ENCODE data around the gene CARS2.
"Not testable (repeated sequence)": the region's sequence is repeated elsewhere in the genome, so short reads cannot be mapped to it uniquely, and the experiment has no call there.

CARS2 gene

GRCh38 chr13:110698689-110699088 lies 7.2 kb downstream of the CARS2 start:
- TF ChIP-seq CTCF (IDR thresholded peaks at IDR 0.05) (no peak), ZFX (IDR thresholded peaks at IDR 0.05; ENCODE audit: borderline replicate concordance) (no peak)
- H3K27ac ChIP-seq, result no peak overlapping the region

- no peak for TF ChIP-seq CTCF (IDR thresholded peaks at IDR 0.05)
- no peak for TF ChIP-seq ZFX (IDR thresholded peaks at IDR 0.05; ENCODE audit: borderline replicate concordance)
- no peak overlapping the region for H3K27ac ChIP-seq
These were observed 8.1 kb downstream of the CARS2 start for GRCh38 chr13:110697842-110698241.

- TF ChIP-seq ZFX (IDR thresholded peaks at IDR 0.05; ENCODE audit: borderline replicate concordance), result no peak
- no peak for TF ChIP-seq CTCF (IDR thresholded peaks at IDR 0.05)
These were observed 9.1 kb downstream of the CARS2 start for GRCh38 chr13:110696776-110697175.

GRCh38 chr13:110695774-110696173 lies 10.1 kb downstream of the CARS2 start:
- H3K27ac ChIP-seq, result not testable (repeated sequence)

More at GRCh38 chr13:110696776-110697175, 9.1 kb downstream of the CARS2 start:
- no peak overlapping the region for H3K27ac ChIP-seq

- no peak for TF ChIP-seq CTCF (IDR thresholded peaks at IDR 0.05)
- TF ChIP-seq ZFX (IDR thresholded peaks at IDR 0.05; ENCODE audit: borderline replicate concordance), result no peak
- no peak overlapping the region for H3K27ac ChIP-seq
These were observed 15.4 kb downstream of the CARS2 start for GRCh38 chr13:110690516-110690915.

- TF ChIP-seq ZFX (IDR thresholded peaks at IDR 0.05; ENCODE audit: borderline replicate concordance), result no peak
- TF ChIP-seq CTCF (IDR thresholded peaks at IDR 0.05), result no peak
- no peak overlapping the region for H3K27ac ChIP-seq
These were observed 16.2 kb downstream of the CARS2 start for GRCh38 chr13:110689711-110690110.

- no peak for TF ChIP-seq CTCF (IDR thresholded peaks at IDR 0.05)
- TF ChIP-seq ZFX (IDR thresholded peaks at IDR 0.05; ENCODE audit: borderline replicate concordance), result no peak
- no peak overlapping the region for H3K27ac ChIP-seq
These were observed 16.9 kb downstream of the CARS2 start for GRCh38 chr13:110689041-110689440.

- H3K27ac ChIP-seq, result no peak overlapping the region
- TF ChIP-seq ZFX (IDR thresholded peaks at IDR 0.05; ENCODE audit: borderline replicate concordance) (no peak), CTCF (IDR thresholded peaks at IDR 0.05) (no peak)
These were observed 18.2 kb downstream of the CARS2 start for GRCh38 chr13:110687736-110688135.

All from 22Rv1 (cell line).